K562 (cell line): Measurements from ENCODE around the gene ZSCAN1.

ENCODE experiments used
- CREB5 ChIP-seq: fragments of 250-450 bp; sonication (Bioruptor Pico); IDR thresholded peaks from 2 replicates; pipeline ENCODE4 v1.5.0; 2020; ENCODE audit warnings: mild to moderate bottlenecking
- CTCF ChIP-seq, 3 experiments: IDR thresholded peaks in 2 of 3; conservative IDR thresholded peaks in 1 of 3; 2 replicates each; pipeline ENCODE4 v1.5.1; 2011 to 2012; ENCODE audit warnings: low read length in 3 of 3, mild to moderate bottlenecking in 3 of 3, control low read depth in 2 of 3, improper control_type of control experiment in 1 of 3, inconsistent platforms in 1 of 3, low read depth in 1 of 3, mixed read lengths in 1 of 3, moderate library complexity in 1 of 3; ENCODE audit not compliant: insufficient read depth in 2 of 3
- EP300 ChIP-seq: IDR thresholded peaks from 2 replicates; pipeline ENCODE4 v1.6.1; 2012; ENCODE audit warnings: low read length, improper control_type of control experiment
- FOS ChIP-seq: IDR thresholded peaks from 3 replicates; pipeline ENCODE4 v1.6.1; 2011; ENCODE audit not compliant: insufficient read length; ENCODE audit errors: extremely low read depth
- HCFC1 ChIP-seq: IDR thresholded peaks from 2 replicates; pipeline ENCODE4 v1.6.1; 2012; ENCODE audit warnings: low read depth, low read length, improper control_type of control experiment
- NR2C2 ChIP-seq, 2 experiments: fragments of 200-800 bp in 1 of 2; sonication (Bioruptor generic) in 1 of 2; sonication (generic) in 1 of 2; formaldehyde crosslinking in 1 of 2; IDR thresholded peaks; 2 replicates each; pipeline versions ENCODE4 v1.6.1 to v1.8.0; 2016 to 2022; ENCODE audit warnings: mild to moderate bottlenecking in 1 of 2, missing compliant biosample characterization in 1 of 2, missing genetic modification characterization in 1 of 2, missing genetic modification reagents in 1 of 2
- POLR2AphosphoS5 ChIP-seq: IDR thresholded peaks from 2 replicates; pipeline ENCODE4 v1.6.1; 2011; ENCODE audit warnings: mild to moderate bottlenecking, low read depth, low read length, moderate library complexity; ENCODE audit not compliant: control insufficient read depth, insufficient read depth
- REST ChIP-seq, 2 experiments: fragments of 450-650 bp; formaldehyde crosslinking in 1 of 2; IDR thresholded peaks; 2 replicates each; pipeline versions ENCODE4 v1.4.0 to v1.6.1; 2014 to 2020; ENCODE audit warnings: mild to moderate bottlenecking in 2 of 2, borderline replicate concordance in 1 of 2, low read depth in 1 of 2
- SMC3 ChIP-seq: conservative IDR thresholded peaks from 2 replicates; pipeline ENCODE4 v1.6.1; 2011; ENCODE audit warnings: low read depth, low read length, improper control_type of control experiment; ENCODE audit not compliant: insufficient read depth
- SNIP1 ChIP-seq: fragments of 450-650 bp; IDR thresholded peaks from 2 replicates; pipeline ENCODE4 v1.7.1; 2017; ENCODE audit warnings: low read depth, mild to moderate bottlenecking
- TEAD4 ChIP-seq, 2 experiments: sonication (generic) in 1 of 2; formaldehyde crosslinking in 1 of 2; IDR thresholded peaks; 2 replicates each; pipeline versions ENCODE4 v1.6.1 to v1.8.0; 2012 to 2022; ENCODE audit warnings: borderline replicate concordance in 1 of 2, inconsistent platforms in 1 of 2, low read length in 1 of 2, mild to moderate bottlenecking in 1 of 2, missing genetic modification reagents in 1 of 2
- ZFX ChIP-seq: sonication (generic); formaldehyde crosslinking; IDR thresholded peaks from 2 replicates; pipeline ENCODE4 v1.8.0; 2022; ENCODE audit warnings: mild to moderate bottlenecking, missing genetic modification reagents, moderate library complexity
- ZNF274 ChIP-seq: IDR thresholded peaks from 2 replicates; pipeline ENCODE4 v1.6.1; 2011; ENCODE audit warnings: low read depth, mild to moderate bottlenecking, low read length, moderate library complexity, borderline replicate concordance
- ZNF384 ChIP-seq: IDR thresholded peaks from 2 replicates; pipeline ENCODE4 v1.6.1; 2012; ENCODE audit warnings: low read depth, low read length, improper control_type of control experiment

- TF ChIP-seq NR2C2 (CRISPR knock-in tag; IDR thresholded peaks at IDR 0.05) (no peak), NR2C2 (tag; IDR thresholded peaks at IDR 0.05) (no peak), SNIP1 (no peak), CTCF (IDR thresholded peaks at IDR 0.05 in 2 of 3, conservative IDR thresholded peaks at IDR 0.05 in 1 of 3; ENCODE audit: insufficient read depth in 2 of 3, low read depth in 1 of 3, low read length in 3 of 3) (no peak), ZNF384 (no peak), SMC3 (no peak), EP300 (no peak), CREB5 (no peak), HCFC1 (no peak), ZNF274 (no peak), REST (IDR thresholded peaks at IDR 0.05; ENCODE audit: borderline replicate concordance) (no peak), REST (CRISPR knock-in tag; IDR thresholded peaks at IDR 0.05; ENCODE audit: low read depth) (no peak), POLR2AphosphoS5 (no peak), TEAD4 (IDR thresholded peaks at IDR 0.05; ENCODE audit: low read length) (no peak), TEAD4 (CRISPR knock-in tag; IDR thresholded peaks at IDR 0.05; ENCODE audit: borderline replicate concordance) (no peak), ZFX (CRISPR knock-in tag) (no peak), FOS (no peak)
Measured at GRCh38 chr19:58083021-58083420, 49.2 kb downstream of the ZSCAN1 start.
